Neural progenitor cell (in vitro differentiated cells): ENCODE data around the gene IQCF2. TPM values are rescaled to one million over a fixed set of nuclear protein-coding genes. Genes with fewer than 3 reads are reported as not detected.

Experiments
- DNase-seq: peaks from one replicate; pipeline ENCODE4 v3.0.0-alpha.2; 2016; ENCODE audit warnings: low spot score
- H2AFZ ChIP-seq: fragments of 200-600 bp; sonication (generic); replicated peaks from 2 replicates; pipeline ENCODE4 v1.6.1; 2016; ENCODE audit warnings: antibody characterized with exemption
- H3F3A ChIP-seq: fragments of 200-600 bp; sonication (generic); 2 replicates; pipeline ENCODE4 v1.6.1; 2016; ENCODE audit warnings: antibody characterized with exemption, low read depth
- H3K27ac ChIP-seq: fragments of 200-600 bp; sonication (generic); 2 replicates; pipeline ENCODE4 v1.5.1; 2016; ENCODE audit warnings: mild to moderate bottlenecking
- H3K27me3 ChIP-seq: fragments of 200-600 bp; sonication (generic); 2 replicates; pipeline ENCODE4 v1.6.1; 2016; ENCODE audit warnings: mild to moderate bottlenecking, moderate library complexity
- H3K36me3 ChIP-seq: fragments of 200-600 bp; sonication (generic); 2 replicates; pipeline ENCODE4 v1.5.1; 2016
- H3K4me1 ChIP-seq: fragments of 200-600 bp; sonication (generic); 2 replicates; pipeline ENCODE4 v1.6.1; 2016; ENCODE audit warnings: mixed run types
- H3K4me2 ChIP-seq: fragments of 200-600 bp; sonication (generic); 2 replicates; pipeline ENCODE4 v1.6.1; 2016
- H3K4me3 ChIP-seq: fragments of 200-600 bp; sonication (generic); 2 replicates; pipeline ENCODE4 v1.5.1; 2016
- H3K79me2 ChIP-seq: fragments of 200-600 bp; sonication (generic); 2 replicates; pipeline ENCODE4 v1.6.1; 2016; ENCODE audit warnings: low read depth
- H3K9ac ChIP-seq: fragments of 200-600 bp; sonication (generic); 2 replicates; pipeline ENCODE4 v1.6.1; 2016
- H3K9me3 ChIP-seq: fragments of 200-600 bp; sonication (generic); 2 replicates; pipeline ENCODE4 v1.5.1; 2016; ENCODE audit warnings: low read depth
- H4K20me1 ChIP-seq: fragments of 200-600 bp; sonication (generic); 2 replicates; pipeline ENCODE4 v1.6.1; 2016; ENCODE audit warnings: low read depth
- H3K27ac Mint-ChIP-seq: 3 replicates; pipeline ENCODE4 v1.8.0; 2021; ENCODE audit warnings: mixed read lengths
- H3K27me3 Mint-ChIP-seq: 2 replicates; pipeline ENCODE4 v1.8.0; 2022; ENCODE audit warnings: low read depth, mild to moderate bottlenecking, inconsistent platforms, moderate library complexity, mixed read lengths; ENCODE audit not compliant: insufficient read depth
- H3K36me3 Mint-ChIP-seq: 3 replicates; pipeline ENCODE4 v1.8.0; 2021; ENCODE audit warnings: mixed read lengths
- H3K4me1 Mint-ChIP-seq: 3 replicates; pipeline ENCODE4 v1.8.0; 2021; ENCODE audit warnings: mixed read lengths
- H3K4me3 Mint-ChIP-seq: 3 replicates; pipeline ENCODE4 v1.8.0; 2021; ENCODE audit warnings: mild to moderate bottlenecking, moderate library complexity, mixed read lengths
- H3K9me3 Mint-ChIP-seq: 3 replicates; pipeline ENCODE4 v1.8.0; 2020; ENCODE audit warnings: mixed read lengths
- CTCF ChIP-seq: fragments of 200-600 bp; sonication (generic); IDR thresholded peaks from 2 replicates; pipeline ENCODE4 v1.5.1; 2017; ENCODE audit warnings: antibody characterized with exemption, mild to moderate bottlenecking
- EZH2 ChIP-seq: fragments of 200-600 bp; sonication (generic); IDR thresholded peaks from 2 replicates; pipeline ENCODE4 v1.6.1; 2017; ENCODE audit warnings: antibody characterized with exemption, mild to moderate bottlenecking, moderate library complexity
- EZH2phosphoT487 ChIP-seq: fragments of 200-600 bp; sonication (generic); IDR thresholded peaks from 2 replicates; pipeline ENCODE4 v1.6.1; 2017; ENCODE audit warnings: antibody characterized with exemption
- total RNA-seq: library from RNA; depleted of rRNA; stranded (reverse); fragments of >200 nt; gene quantifications from 2 replicates; pipeline ENCODE4 v1.2.3, GENCODE V29; 2015; ENCODE audit warnings: low replicate concordance

Gene IQCF2
- total RNA-seq, 1 donor from 2014 or later = not detected

GRCh38 chr3:51819709-51820406 lies 41.6 kb upstream of the IQCF2 start:
- H3K79me2 ChIP-seq = no peaks in the 10 kb centered on the region
- Mint-ChIP-seq H3K36me3 (no peaks in the 10 kb centered on the region), H3K27me3 (peaks cover 12% of the 10 kb centered on the region), H3K4me1 (no peaks in the 10 kb centered on the region), H3K4me3 (no peak overlapping the region), H3K9me3 (peaks cover 5% of the 10 kb centered on the region), H3K27ac (no peak overlapping the region)
- no peaks in the 10 kb centered on the region for H4K20me1 ChIP-seq
- no peaks in the 10 kb centered on the region for H3K36me3 ChIP-seq
- no peaks in the 10 kb centered on the region for H3K4me1 ChIP-seq
- peak; percentile 74 for DNase-seq
- no peaks in the 10 kb centered on the region for H3K9me3 ChIP-seq
- no peaks in the 10 kb centered on the region for H3K27me3 ChIP-seq
- no peak overlapping the region for H3K9ac ChIP-seq
- TF ChIP-seq CTCF (peak; percentile 73), EZH2 (no peak)
- H3K27ac ChIP-seq = no peak overlapping the region
- H3K4me3 ChIP-seq = no peak overlapping the region
- H2AFZ ChIP-seq = peak overlapping the region; percentile 70
- H3F3A ChIP-seq = no peaks in the 10 kb centered on the region
- H3K4me2 ChIP-seq = no peak overlapping the region

- no peaks in the 10 kb centered on the region for H3K36me3 ChIP-seq
- Mint-ChIP-seq H3K36me3 (no peaks in the 10 kb centered on the region), H3K27ac (no peak overlapping the region), H3K27me3 (peaks cover 10% of the 10 kb centered on the region), H3K9me3 (peaks cover 12% of the 10 kb centered on the region), H3K4me3 (no peak overlapping the region), H3K4me1 (no peaks in the 10 kb centered on the region)
- H3K9me3 ChIP-seq = no peaks in the 10 kb centered on the region
- no peak overlapping the region for H3K4me3 ChIP-seq
- no peak for DNase-seq
- H3K79me2 ChIP-seq = no peaks in the 10 kb centered on the region
- H3K4me2 ChIP-seq = no peak overlapping the region
- H4K20me1 ChIP-seq = no peaks in the 10 kb centered on the region
- H3K27me3 ChIP-seq = no peaks in the 10 kb centered on the region
- no peak for TF ChIP-seq CTCF
- TF ChIP-seq EZH2phosphoT487 = no peak
- no peak for TF ChIP-seq EZH2
- H3K27ac ChIP-seq = no peak overlapping the region
- no peaks in the 10 kb centered on the region for H3K4me1 ChIP-seq
- H3K9ac ChIP-seq = no peak overlapping the region
- no peak overlapping the region for H2AFZ ChIP-seq
- H3F3A ChIP-seq = no peaks in the 10 kb centered on the region
Observed at GRCh38 chr3:51828297-51828696, 33.1 kb upstream of the IQCF2 start.

GRCh38 chr3:51830345-51830744 lies 31.1 kb upstream of the IQCF2 start:
- peaks cover 14% of the 10 kb centered on the region for H3K9me3 Mint-ChIP-seq
- H3K36me3 Mint-ChIP-seq = no peaks in the 10 kb centered on the region
- Histone ChIP-seq H3K9ac (no peak overlapping the region), H3K4me3 (no peak overlapping the region), H4K20me1 (no peaks in the 10 kb centered on the region), H3K4me2 (no peak overlapping the region), H3K9me3 (no peaks in the 10 kb centered on the region), H3K4me1 (no peaks in the 10 kb centered on the region), H3F3A (no peaks in the 10 kb centered on the region), H3K27me3 (no peaks in the 10 kb centered on the region), H3K79me2 (no peaks in the 10 kb centered on the region), H3K36me3 (no peaks in the 10 kb centered on the region), H3K27ac (no peak overlapping the region), H2AFZ (no peak overlapping the region)
- H3K27ac Mint-ChIP-seq = no peak overlapping the region
- no peaks in the 10 kb centered on the region for H3K4me1 Mint-ChIP-seq
- peaks cover 2% of the 10 kb centered on the region for H3K27me3 Mint-ChIP-seq
- no peak for DNase-seq
- no peak overlapping the region for H3K4me3 Mint-ChIP-seq
- no peak for TF ChIP-seq EZH2phosphoT487
- no peak for TF ChIP-seq EZH2
- TF ChIP-seq CTCF = no peak
